Hippocampal formation (tissue), 2 donors: ENCODE data around the gene NEUROG3.
"Not testable (repeated sequence)": the region's sequence is repeated elsewhere in the genome, so short reads cannot be mapped to it uniquely, and the experiment has no call there.

Experiments
- DNase-seq, 2 donors: peaks; one replicate each; lab custom pipeline; 2025; lab: John Stamatoyannopoulos, UW

The NEUROG3 gene

GRCh38 chr10:69571618-69572158 is 1.5 kb downstream of the NEUROG3 start:
- no peak for DNase-seq

GRCh38 chr10:69570050-69570816 is 3.0 kb downstream of the NEUROG3 start:
- no peak for DNase-seq

GRCh38 chr10:69569396-69569934 is 3.8 kb downstream of the NEUROG3 start:
- DNase-seq: no peak

- DNase-seq: no peak
Measured at GRCh38 chr10:69568472-69569395, 4.5 kb downstream of the NEUROG3 start.

- no peak for DNase-seq
Measured at GRCh38 chr10:69567920-69568319, 5.3 kb downstream of the NEUROG3 start.

- no peak for DNase-seq
Measured at GRCh38 chr10:69562731-69563254, 10.4 kb downstream of the NEUROG3 start.

- DNase-seq: no peak
Measured at GRCh38 chr10:69559525-69559924, 13.7 kb downstream of the NEUROG3 start.

- no peak for DNase-seq
Measured at GRCh38 chr10:69558559-69558958, 14.7 kb downstream of the NEUROG3 start.

GRCh38 chr10:69554611-69555010 is 18.6 kb downstream of the NEUROG3 start:
- no peak for DNase-seq

- no peak for DNase-seq
Measured at GRCh38 chr10:69553328-69553727, 19.9 kb downstream of the NEUROG3 start.

GRCh38 chr10:69552268-69552667 is 21.0 kb downstream of the NEUROG3 start:
- no peak for DNase-seq

GRCh38 chr10:69549959-69550358 is 23.3 kb downstream of the NEUROG3 start:
- no peak for DNase-seq

- DNase-seq: no peak
Measured at GRCh38 chr10:69541463-69541862, 31.8 kb downstream of the NEUROG3 start.

- DNase-seq: no peak
Measured at GRCh38 chr10:69538461-69538860, 34.8 kb downstream of the NEUROG3 start.

- no peak for DNase-seq
Measured at GRCh38 chr10:69537449-69537848, 35.8 kb downstream of the NEUROG3 start.

GRCh38 chr10:69536521-69536920 is 36.7 kb downstream of the NEUROG3 start:
- not testable (repeated sequence) for DNase-seq

- DNase-seq: no peak
Measured at GRCh38 chr10:69533658-69534057, 39.6 kb downstream of the NEUROG3 start.

- DNase-seq: no peak
Measured at GRCh38 chr10:69527961-69528360, 45.3 kb downstream of the NEUROG3 start.
